ENCODE data around the gene TPRKB. TPM values are rescaled to one million over a fixed set of nuclear protein-coding genes. Genes with fewer than 3 reads are reported as not detected.
"Not testable (repeated sequence)": the region's sequence is repeated elsewhere in the genome, so short reads cannot be mapped to it uniquely, and the experiment has no call there.

TPRKB gene
- total RNA-seq, 1 donor from 2014 or later, result 33.3 TPM

DNA sequence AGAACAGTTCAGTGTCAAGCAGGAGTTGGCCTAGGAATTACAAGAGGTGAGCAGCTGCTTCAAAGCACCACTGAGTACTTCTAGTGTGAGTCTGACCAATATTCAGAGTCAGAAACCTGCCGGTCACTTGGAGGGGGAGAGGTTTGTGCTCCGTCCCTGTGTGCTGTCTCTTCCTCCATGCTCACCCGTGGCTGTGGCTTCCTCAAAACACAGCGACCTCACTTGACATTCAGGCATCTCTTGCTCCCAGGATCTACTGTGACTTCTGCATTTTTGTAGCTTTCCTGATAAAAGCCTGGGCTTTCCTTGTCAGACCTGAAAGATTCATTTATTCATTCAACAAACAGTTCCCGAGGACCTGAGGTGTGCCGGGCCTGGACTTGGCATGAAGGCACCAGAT, 32.9 kb downstream of the TPRKB start:
- H3K36me3 Mint-ChIP-seq (ENCODE audit: low read depth, unreplicated experiment), result peaks cover 4% of the 10 kb centered on the region
- no peak for TF ChIP-seq CTCF (IDR thresholded peaks at IDR 0.05; ENCODE audit: unreplicated experiment)
- H3K27me3 Mint-ChIP-seq (ENCODE audit: unreplicated experiment), result peaks cover 16% of the 10 kb centered on the region
- H3K9me3 Mint-ChIP-seq (ENCODE audit: unreplicated experiment), result no peaks in the 10 kb centered on the region
- H3K27ac Mint-ChIP-seq (ENCODE audit: unreplicated experiment), result no peak overlapping the region
- H3K4me1 Mint-ChIP-seq (ENCODE audit: unreplicated experiment), result peaks cover 46% of the 10 kb centered on the region
- DNase-seq (ENCODE audit: low spot score), result no peak
- no peak overlapping the region for H3K4me3 Mint-ChIP-seq (ENCODE audit: unreplicated experiment)

- peaks cover 46% of the 10 kb centered on the region for H3K4me1 Mint-ChIP-seq (ENCODE audit: unreplicated experiment)
These were observed 33.5 kb downstream of the TPRKB start for GRCh38 chr2:73703675-73704074.

GRCh38 chr2:73702852-73703493, 34.2 kb downstream of the TPRKB start:
- peak overlapping the region; percentile 39 for H3K4me3 Mint-ChIP-seq (ENCODE audit: unreplicated experiment)
- not testable (repeated sequence) for H3K36me3 Mint-ChIP-seq (ENCODE audit: low read depth, unreplicated experiment); H3K9me3 Mint-ChIP-seq (ENCODE audit: unreplicated experiment)
- H3K27ac Mint-ChIP-seq (ENCODE audit: unreplicated experiment), result peak overlapping the region; percentile 92
- peaks cover 16% of the 10 kb centered on the region for H3K27me3 Mint-ChIP-seq (ENCODE audit: unreplicated experiment)
- peak; percentile 12 for DNase-seq (ENCODE audit: low spot score)
- peaks cover 46% of the 10 kb centered on the region for H3K4me1 Mint-ChIP-seq (ENCODE audit: unreplicated experiment)

More at GRCh38 chr2:73703675-73704074, 33.5 kb downstream of the TPRKB start:
- no peak for DNase-seq (ENCODE audit: low spot score)
- Mint-ChIP-seq H3K9me3 (ENCODE audit: unreplicated experiment) (no peaks in the 10 kb centered on the region), H3K36me3 (ENCODE audit: low read depth, unreplicated experiment) (peaks cover 6% of the 10 kb centered on the region), H3K4me3 (ENCODE audit: unreplicated experiment) (no peak overlapping the region), H3K27ac (ENCODE audit: unreplicated experiment) (peak overlapping the region; percentile 92), H3K27me3 (ENCODE audit: unreplicated experiment) (peaks cover 16% of the 10 kb centered on the region)
- TF ChIP-seq CTCF (IDR thresholded peaks at IDR 0.05; ENCODE audit: unreplicated experiment), result no peak

- Mint-ChIP-seq H3K9me3 (ENCODE audit: unreplicated experiment) (no peaks in the 10 kb centered on the region), H3K36me3 (ENCODE audit: low read depth, unreplicated experiment) (peaks cover 10% of the 10 kb centered on the region), H3K27me3 (ENCODE audit: unreplicated experiment) (peaks cover 11% of the 10 kb centered on the region), H3K4me3 (ENCODE audit: unreplicated experiment) (peak overlapping the region; percentile 39), H3K4me1 (ENCODE audit: unreplicated experiment) (peaks cover 41% of the 10 kb centered on the region), H3K27ac (ENCODE audit: unreplicated experiment) (peak overlapping the region; percentile 92)
- no peak for DNase-seq (ENCODE audit: low spot score)
- no peak for TF ChIP-seq CTCF (IDR thresholded peaks at IDR 0.05; ENCODE audit: unreplicated experiment)
These were observed 35.0 kb downstream of the TPRKB start for GRCh38 chr2:73701968-73702665.

GRCh38 chr2:73701448-73701765, 35.7 kb downstream of the TPRKB start:
- not testable (repeated sequence) for DNase-seq (ENCODE audit: low spot score); H3K4me3 Mint-ChIP-seq (ENCODE audit: unreplicated experiment); H3K36me3 Mint-ChIP-seq (ENCODE audit: low read depth, unreplicated experiment); H3K27ac Mint-ChIP-seq (ENCODE audit: unreplicated experiment); H3K9me3 Mint-ChIP-seq (ENCODE audit: unreplicated experiment)
- Mint-ChIP-seq H3K27me3 (ENCODE audit: unreplicated experiment) (peaks cover 11% of the 10 kb centered on the region), H3K4me1 (ENCODE audit: unreplicated experiment) (peaks cover 39% of the 10 kb centered on the region)
